Astrocyte of the hippocampus (primary cell): Measurements from ENCODE around the gene ANKRD49.
"Not testable (repeated sequence)": the region's sequence is repeated elsewhere in the genome, so short reads cannot be mapped to it uniquely, and the experiment has no call there.

ENCODE experiments used
- DNase-seq: peaks from one replicate; pipeline ENCODE4 v3.0.0; 2011; ENCODE audit warnings: low read depth, low spot score

The ANKRD49 gene

GRCh38 chr11:94493281-94494125, at the start of gene ANKRD49, which contains the start of gene MRE11:
ANKRD49 (plus strand) TSS chr11:94493984; CDS start chr11:94496694, 2,710 bp downstream.
MRE11 (minus strand) TSS chr11:94493844; CDS start chr11:94492801, 1,043 bp downstream.
- DNase-seq, result peak; percentile 99

DNA sequence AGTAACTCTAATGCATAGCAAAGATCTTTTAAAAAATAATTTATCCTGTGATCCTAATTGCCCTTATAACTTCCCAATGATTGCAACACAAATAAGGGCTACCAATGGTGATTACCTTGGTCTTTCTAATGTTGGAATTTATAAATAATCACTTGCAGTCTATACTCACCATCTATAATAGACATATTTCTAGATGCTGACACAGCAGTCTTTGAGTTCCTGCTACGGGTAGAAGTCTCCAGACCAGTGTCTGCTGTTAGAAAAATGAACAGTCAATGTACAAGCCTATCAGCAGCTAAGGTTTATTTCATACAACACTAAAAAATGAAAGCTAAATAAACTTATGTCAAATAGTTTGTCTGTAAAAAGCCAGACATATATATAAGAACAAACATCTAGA, 48.1 kb upstream of the ANKRD49 start:
- DNase-seq, result no peak

- DNase-seq, result no peak
Observed at GRCh38 chr11:94447149-94447548, 46.6 kb upstream of the ANKRD49 start.

GRCh38 chr11:94449029-94449428, 44.8 kb upstream of the ANKRD49 start:
- no peak for DNase-seq

- peak; percentile 16 for DNase-seq
Observed at GRCh38 chr11:94449437-94449836, 44.3 kb upstream of the ANKRD49 start.

- no peak for DNase-seq
Observed at GRCh38 chr11:94450048-94450447, 43.7 kb upstream of the ANKRD49 start.

DNA sequence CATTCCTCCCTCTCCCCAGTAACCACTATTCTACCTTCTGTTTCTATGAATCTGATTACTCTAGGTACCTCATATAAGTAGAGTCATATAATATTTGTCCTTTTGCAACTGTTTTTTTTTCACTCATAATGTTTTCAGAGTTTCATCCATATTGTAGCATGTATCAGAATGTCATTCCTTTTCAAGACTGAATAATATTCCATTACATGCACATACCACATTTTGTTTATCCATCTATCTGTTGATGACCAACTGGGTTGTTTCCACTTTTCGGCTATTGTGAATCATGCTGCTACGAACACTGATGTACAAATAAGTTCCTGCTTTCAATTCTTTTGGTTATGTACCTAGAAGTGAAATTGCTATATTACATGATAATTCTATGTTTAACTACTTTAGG, 40.8 kb upstream of the ANKRD49 start:
- no peak for DNase-seq

DNA sequence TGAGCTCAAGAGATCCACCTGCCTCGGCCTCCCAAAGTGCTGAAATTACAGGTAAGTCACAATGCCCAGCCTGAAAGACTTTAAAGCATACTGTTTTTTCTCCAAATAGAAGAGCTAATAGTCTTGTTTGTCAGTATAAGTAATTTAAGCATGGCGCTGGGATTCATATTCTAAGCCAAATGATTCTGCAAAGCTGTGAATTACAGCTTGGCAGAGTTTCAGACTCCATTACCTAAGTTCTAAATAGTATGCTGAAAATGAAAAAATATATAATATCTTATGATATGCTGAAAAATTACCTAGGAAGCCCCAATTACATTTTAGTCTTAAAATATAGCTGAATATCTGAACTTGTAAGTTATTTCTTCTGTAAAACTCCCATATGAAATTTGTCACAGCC, 39.5 kb upstream of the ANKRD49 start:
- no peak for DNase-seq

DNA sequence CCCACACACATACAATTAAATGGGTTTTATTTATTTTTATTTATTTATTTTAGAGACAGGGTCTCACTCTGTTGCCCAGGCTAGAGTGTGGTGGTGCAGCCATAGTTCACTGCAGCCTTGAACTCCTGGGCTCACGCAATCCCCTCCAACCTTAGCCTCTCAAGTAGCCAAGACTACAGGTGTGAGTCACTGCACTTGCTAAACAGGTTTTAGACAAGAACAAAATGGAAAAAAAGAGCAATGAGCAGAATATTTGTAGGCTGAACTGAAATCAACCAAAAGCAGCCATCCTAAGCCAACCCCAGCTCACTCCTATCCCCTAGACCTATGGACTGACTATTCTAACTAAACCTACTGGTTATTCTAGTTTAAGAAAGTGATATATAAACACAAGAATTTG, 37.9 kb upstream of the ANKRD49 start:
- no peak for DNase-seq

GRCh38 chr11:94457118-94458029, 36.4 kb upstream of the ANKRD49 start:
- DNase-seq, result peak; percentile 11

DNA sequence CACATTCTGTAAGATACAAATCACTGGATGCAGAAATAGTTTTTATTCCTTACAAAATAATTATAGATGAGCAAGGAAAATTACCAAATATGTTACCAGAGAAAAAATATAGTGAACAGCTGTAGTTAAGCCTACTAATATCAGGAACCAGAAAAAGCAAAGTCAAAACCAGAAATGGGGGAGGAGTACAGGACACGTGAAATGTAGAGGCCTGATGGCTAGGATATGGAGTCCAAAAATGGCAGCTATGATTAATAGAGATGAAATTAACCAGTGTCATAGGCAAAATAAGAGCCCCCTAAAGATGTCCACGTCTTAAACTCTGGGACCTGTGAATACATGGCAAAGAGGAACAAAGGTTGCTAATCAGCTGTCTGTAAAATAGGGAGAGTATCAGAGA, 34.2 kb upstream of the ANKRD49 start:
- no peak for DNase-seq

DNA sequence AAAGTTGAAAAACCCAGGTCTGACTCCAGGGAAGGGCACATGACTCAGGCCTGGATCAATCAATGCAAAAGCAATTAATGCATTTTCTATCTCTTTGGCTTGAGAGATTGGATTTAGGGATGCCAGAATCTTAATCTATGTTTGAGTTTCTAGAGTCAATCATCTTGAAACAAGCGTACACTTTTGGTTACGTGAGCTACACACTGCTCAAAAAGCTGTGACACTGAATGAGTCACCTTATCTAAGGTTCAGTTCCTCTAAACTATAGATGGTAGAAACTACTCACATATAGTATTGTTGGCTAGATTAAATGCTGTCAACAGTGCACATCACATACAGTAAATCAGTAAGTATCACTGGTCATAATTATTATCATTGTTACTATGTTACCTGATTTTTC, 24.4 kb upstream of the ANKRD49 start:
- no peak for DNase-seq

GRCh38 chr11:94472916-94473799, 20.6 kb upstream of the ANKRD49 start:
- DNase-seq, result peak; percentile 80

GRCh38 chr11:94477624-94478023, 16.2 kb upstream of the ANKRD49 start:
- DNase-seq, result no peak

GRCh38 chr11:94481342-94481741, 12.4 kb upstream of the ANKRD49 start:
- DNase-seq, result no peak

DNA sequence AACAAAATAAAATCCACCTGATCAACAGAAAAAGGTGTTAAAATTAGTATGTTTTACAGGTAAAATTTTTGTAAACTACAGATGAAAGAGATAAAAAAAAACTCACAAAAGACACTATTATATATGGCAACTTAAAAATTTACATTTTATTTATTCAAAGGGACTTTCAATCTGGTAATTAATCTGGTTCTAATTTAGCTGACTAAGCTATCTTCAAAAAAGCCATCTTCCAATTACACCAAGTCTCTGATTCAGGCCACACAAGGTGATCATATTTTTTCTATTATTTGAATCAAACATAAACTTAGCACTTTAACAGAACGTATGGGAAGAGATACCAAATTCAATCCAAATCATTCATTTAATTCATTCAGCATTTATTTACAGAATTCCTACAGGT, 7.7 kb upstream of the ANKRD49 start:
- DNase-seq, result no peak

DNA sequence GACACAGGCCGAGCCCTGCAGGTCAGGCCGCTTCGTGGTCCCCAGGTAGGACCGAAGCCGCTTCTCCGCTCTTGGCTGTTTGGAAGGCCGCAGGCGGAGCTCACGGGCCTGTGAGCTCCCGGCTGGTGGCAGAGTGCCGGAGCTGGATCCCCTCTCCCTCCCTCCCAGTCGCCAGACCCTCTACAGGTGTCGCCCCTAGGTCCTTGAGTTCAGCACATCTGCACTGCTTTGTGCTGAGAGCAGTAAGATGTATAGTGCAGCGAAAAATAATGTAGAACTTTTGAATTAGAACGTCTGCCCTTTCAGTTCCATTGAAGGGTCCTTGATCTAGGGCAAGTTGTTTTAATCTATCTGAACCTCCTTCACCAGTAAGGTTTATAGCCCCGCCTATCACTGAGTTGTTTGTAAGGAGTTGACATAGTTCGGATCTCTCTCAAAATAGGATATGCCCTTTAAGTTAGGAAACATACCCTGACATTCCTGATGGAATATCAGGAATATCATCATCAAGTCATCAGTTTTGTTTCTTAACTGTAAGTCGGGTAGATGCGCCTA, 419 bp downstream of the ANKRD49 start:
- DNase-seq, result no peak

GRCh38 chr11:94500181-94500580, 6.4 kb downstream of the ANKRD49 start:
- no peak for DNase-seq

DNA sequence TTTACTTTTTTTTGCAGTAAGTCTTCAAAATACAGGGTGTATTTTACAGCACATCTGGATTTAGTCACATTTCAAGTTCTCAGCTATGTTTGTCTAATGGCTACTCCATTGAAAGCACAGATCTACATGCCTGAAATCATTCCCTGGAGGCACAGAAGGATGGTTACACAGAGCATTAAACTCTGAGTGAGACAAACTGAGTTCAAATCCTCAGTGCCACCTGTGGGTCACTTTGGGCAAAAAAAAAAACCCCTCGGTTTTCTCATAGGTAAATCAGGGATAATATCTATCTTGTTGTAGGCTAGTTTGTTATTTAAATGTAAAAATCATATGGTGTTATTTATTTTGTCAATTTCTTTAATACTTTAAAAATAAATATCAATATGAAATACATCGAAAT, 7.7 kb downstream of the ANKRD49 start:
- no peak for DNase-seq

DNA sequence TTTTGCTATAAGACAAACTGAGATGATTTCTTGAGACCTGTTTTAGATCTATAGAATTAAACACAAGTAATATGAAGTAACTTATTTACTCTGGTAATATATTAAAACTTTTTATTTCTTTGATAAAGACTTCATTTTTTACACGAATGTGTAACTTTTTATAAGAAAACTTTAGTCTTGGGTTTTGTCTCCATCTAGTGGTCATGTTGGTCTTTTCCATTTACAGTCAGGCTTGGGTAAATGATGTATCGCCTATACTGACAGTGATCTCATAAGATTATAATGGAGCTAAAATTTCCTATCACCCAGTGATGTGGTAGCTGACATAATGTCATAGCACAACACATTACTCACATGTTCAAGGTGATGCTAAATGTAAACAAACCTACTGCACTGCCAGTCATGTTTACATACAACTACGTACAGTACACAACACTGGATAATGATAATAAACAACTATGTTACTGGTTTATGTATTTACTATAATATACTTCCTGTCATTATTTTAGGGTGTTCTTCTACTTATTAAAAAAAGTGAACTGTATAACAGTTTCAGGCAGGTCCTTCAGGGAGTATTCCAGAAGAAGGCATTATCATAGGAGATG, 11.0 kb downstream of the ANKRD49 start:
- peak; percentile 73 for DNase-seq

GRCh38 chr11:94506513-94506912, 12.7 kb downstream of the ANKRD49 start:
- DNase-seq, result not testable (repeated sequence)
